Measurements from ENCODE around the gene KRTAP5-10.
"Not testable (repeated sequence)": the region's sequence is repeated elsewhere in the genome, so short reads cannot be mapped to it uniquely, and the experiment has no call there.

KRTAP5-10 gene

GRCh38 chr11:71563406-71563805, 2.0 kb upstream of the KRTAP5-10 start:
- Histone ChIP-seq H3K9me2 (replicated peaks; ENCODE audit: control insufficient read depth, low read length) (no peaks in the 10 kb centered on the region), H4K20me1 (ENCODE audit: control insufficient read depth, insufficient read depth, low read depth, low read length) (no peaks in the 10 kb centered on the region), H3K79me2 (ENCODE audit: control insufficient read depth, low read length) (no peaks in the 10 kb centered on the region), H3K27ac (ENCODE audit: low read depth, low read length) (no peak overlapping the region), H3K4me2 (ENCODE audit: low read length) (no peak overlapping the region), H3K27me3 (ENCODE audit: control insufficient read depth, low read length) (peaks cover 16% of the 10 kb centered on the region), H3K4me1 (ENCODE audit: control insufficient read depth, low read length) (no peaks in the 10 kb centered on the region), H3K4me3 (ENCODE audit: low read length) (no peak overlapping the region), H3K36me3 (ENCODE audit: control insufficient read depth, low read length) (no peaks in the 10 kb centered on the region), H3K9me3 (ENCODE audit: control insufficient read depth, insufficient read depth, low read length) (no peaks in the 10 kb centered on the region), H3F3A (ENCODE audit: control insufficient read depth, insufficient read depth) (no peaks in the 10 kb centered on the region)
- TF ChIP-seq CTCF (IDR thresholded peaks at IDR 0.05; ENCODE audit: low read depth, low read length, poor library complexity, severe bottlenecking) (peak; percentile 61), EZH2phosphoT487 (IDR thresholded peaks at IDR 0.05; ENCODE audit: borderline replicate concordance, low read length) (no peak)

GRCh38 chr11:71564430-71564829, 933 bp upstream of the KRTAP5-10 start:
- Histone ChIP-seq H3F3A (ENCODE audit: control insufficient read depth, insufficient read depth) (no peaks in the 10 kb centered on the region), H3K36me3 (ENCODE audit: control insufficient read depth, low read length) (no peaks in the 10 kb centered on the region), H3K9me3 (ENCODE audit: control insufficient read depth, insufficient read depth, low read length) (no peaks in the 10 kb centered on the region), H3K4me2 (ENCODE audit: low read length) (no peak overlapping the region), H3K27ac (ENCODE audit: low read depth, low read length) (no peak overlapping the region), H3K4me3 (ENCODE audit: low read length) (no peak overlapping the region), H3K79me2 (ENCODE audit: control insufficient read depth, low read length) (no peaks in the 10 kb centered on the region), H3K4me1 (ENCODE audit: control insufficient read depth, low read length) (no peaks in the 10 kb centered on the region), H3K27me3 (ENCODE audit: control insufficient read depth, low read length) (peaks cover 16% of the 10 kb centered on the region), H4K20me1 (ENCODE audit: control insufficient read depth, insufficient read depth, low read depth, low read length) (no peaks in the 10 kb centered on the region), H3K9me2 (replicated peaks; ENCODE audit: control insufficient read depth, low read length) (no peaks in the 10 kb centered on the region)
- TF ChIP-seq CTCF (IDR thresholded peaks at IDR 0.05; ENCODE audit: low read depth, low read length, poor library complexity, severe bottlenecking) (no peak), EZH2phosphoT487 (IDR thresholded peaks at IDR 0.05; ENCODE audit: borderline replicate concordance, low read length) (no peak)

GRCh38 chr11:71566081-71566620, 788 bp downstream of the KRTAP5-10 start:
- no peaks in the 10 kb centered on the region for H3F3A ChIP-seq (ENCODE audit: control insufficient read depth, insufficient read depth)
- no peaks in the 10 kb centered on the region for H3K36me3 ChIP-seq (ENCODE audit: control insufficient read depth, low read length)
- no peaks in the 10 kb centered on the region for H3K79me2 ChIP-seq (ENCODE audit: control insufficient read depth, low read length)
- no peaks in the 10 kb centered on the region for H3K9me3 ChIP-seq (ENCODE audit: control insufficient read depth, insufficient read depth, low read length)
- no peak overlapping the region for H3K4me2 ChIP-seq (ENCODE audit: low read length)
- no peaks in the 10 kb centered on the region for H4K20me1 ChIP-seq (ENCODE audit: control insufficient read depth, insufficient read depth, low read depth, low read length)
- no peak overlapping the region for H3K27ac ChIP-seq (ENCODE audit: low read depth, low read length)
- TF ChIP-seq CTCF (IDR thresholded peaks at IDR 0.05; ENCODE audit: low read depth, low read length, poor library complexity, severe bottlenecking) (no peak), EZH2phosphoT487 (IDR thresholded peaks at IDR 0.05; ENCODE audit: borderline replicate concordance, low read length) (no peak)
- H3K9me2 ChIP-seq (replicated peaks; ENCODE audit: control insufficient read depth, low read length), result no peaks in the 10 kb centered on the region
- no peaks in the 10 kb centered on the region for H3K4me1 ChIP-seq (ENCODE audit: control insufficient read depth, low read length)
- H3K27me3 ChIP-seq (ENCODE audit: control insufficient read depth, low read length), result peaks cover 16% of the 10 kb centered on the region
- no peak overlapping the region for H3K4me3 ChIP-seq (ENCODE audit: low read length)

GRCh38 chr11:71566626-71567599, 1.6 kb downstream of the KRTAP5-10 start:
- H3K4me1 ChIP-seq (ENCODE audit: control insufficient read depth, low read length); H3K36me3 ChIP-seq (ENCODE audit: control insufficient read depth, low read length); H3F3A ChIP-seq (ENCODE audit: control insufficient read depth, insufficient read depth); H4K20me1 ChIP-seq (ENCODE audit: control insufficient read depth, insufficient read depth, low read depth, low read length); H3K27ac ChIP-seq (ENCODE audit: low read depth, low read length); H3K9me3 ChIP-seq (ENCODE audit: control insufficient read depth, insufficient read depth, low read length); H3K4me3 ChIP-seq (ENCODE audit: low read length); H3K79me2 ChIP-seq (ENCODE audit: control insufficient read depth, low read length); H3K4me2 ChIP-seq (ENCODE audit: low read length); H3K9me2 ChIP-seq (replicated peaks; ENCODE audit: control insufficient read depth, low read length): not testable (repeated sequence)
- H3K27me3 ChIP-seq (ENCODE audit: control insufficient read depth, low read length), result peaks cover 13% of the 10 kb centered on the region

- H3K9me2 ChIP-seq (replicated peaks; ENCODE audit: control insufficient read depth, low read length); H3K9me3 ChIP-seq (ENCODE audit: control insufficient read depth, insufficient read depth, low read length); H3K27ac ChIP-seq (ENCODE audit: low read depth, low read length); H3K4me2 ChIP-seq (ENCODE audit: low read length); H4K20me1 ChIP-seq (ENCODE audit: control insufficient read depth, insufficient read depth, low read depth, low read length); H3K79me2 ChIP-seq (ENCODE audit: control insufficient read depth, low read length); H3K4me3 ChIP-seq (ENCODE audit: low read length); H3K4me1 ChIP-seq (ENCODE audit: control insufficient read depth, low read length); H3F3A ChIP-seq (ENCODE audit: control insufficient read depth, insufficient read depth); H3K36me3 ChIP-seq (ENCODE audit: control insufficient read depth, low read length): not testable (repeated sequence)
- H3K27me3 ChIP-seq (ENCODE audit: control insufficient read depth, low read length), result peaks cover 13% of the 10 kb centered on the region
Measured at GRCh38 chr11:71567633-71568032, 2.3 kb downstream of the KRTAP5-10 start.

All from DOHH2 (cell line).